ENCODE results near the gene ADGRB3.

ADGRB3 gene

DNA sequence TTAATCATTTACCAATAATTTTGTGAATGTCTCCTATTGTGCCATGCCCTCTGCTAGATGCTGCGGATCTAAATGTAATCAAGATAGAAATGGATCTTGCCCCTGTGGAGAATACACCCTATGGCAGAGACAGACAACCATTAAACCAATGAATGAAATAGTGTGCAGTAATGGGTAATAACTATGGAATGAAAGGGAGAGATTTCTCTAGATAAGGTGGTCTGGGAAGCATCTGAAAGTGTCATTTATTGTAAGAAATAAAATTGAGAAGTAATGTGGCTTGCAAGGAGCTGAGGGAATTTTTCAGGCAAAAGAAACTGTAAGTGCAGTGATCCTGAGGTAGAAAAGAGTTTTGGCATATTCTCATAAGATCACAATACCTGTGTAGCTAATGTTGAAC, 731.7 kb downstream of the ADGRB3 start:
- no peaks in the 10 kb centered on the region for H3K36me3 ChIP-seq (ENCODE audit: insufficient read depth, low read length)
- no peaks in the 10 kb centered on the region for H3K9me3 ChIP-seq (ENCODE audit: low read length)
- no peaks in the 10 kb centered on the region for H3K9me2 ChIP-seq (ENCODE audit: low read depth, low read length)
- H3F3A ChIP-seq (ENCODE audit: insufficient read depth, low read length): no peaks in the 10 kb centered on the region
- H3K79me2 ChIP-seq (ENCODE audit: insufficient read depth, low read length): no peaks in the 10 kb centered on the region
- no peak overlapping the region for H3K4me2 ChIP-seq (ENCODE audit: low read length)
- TF ChIP-seq CTCF (IDR thresholded peaks at IDR 0.05; ENCODE audit: low read length) (no peak), EZH2 (IDR thresholded peaks at IDR 0.05; ENCODE audit: borderline replicate concordance, low read length) (no peak)
- H4K20me1 ChIP-seq (ENCODE audit: insufficient read depth, low read length): no peaks in the 10 kb centered on the region
- no peak overlapping the region for H3K4me3 ChIP-seq (ENCODE audit: low read depth, low read length, poor library complexity, severe bottlenecking)
- H3K4me1 ChIP-seq (ENCODE audit: insufficient read depth, low read length, severe bottlenecking): no peaks in the 10 kb centered on the region
- no peaks in the 10 kb centered on the region for H3K27me3 ChIP-seq (ENCODE audit: insufficient read depth, low read length)
- H3K9ac ChIP-seq (ENCODE audit: low read length): no peak overlapping the region
- no peak overlapping the region for H3K27ac ChIP-seq (ENCODE audit: low read depth, low read length, poor library complexity, severe bottlenecking)
- no peak overlapping the region for H2AFZ ChIP-seq (ENCODE audit: low read length)

DNA sequence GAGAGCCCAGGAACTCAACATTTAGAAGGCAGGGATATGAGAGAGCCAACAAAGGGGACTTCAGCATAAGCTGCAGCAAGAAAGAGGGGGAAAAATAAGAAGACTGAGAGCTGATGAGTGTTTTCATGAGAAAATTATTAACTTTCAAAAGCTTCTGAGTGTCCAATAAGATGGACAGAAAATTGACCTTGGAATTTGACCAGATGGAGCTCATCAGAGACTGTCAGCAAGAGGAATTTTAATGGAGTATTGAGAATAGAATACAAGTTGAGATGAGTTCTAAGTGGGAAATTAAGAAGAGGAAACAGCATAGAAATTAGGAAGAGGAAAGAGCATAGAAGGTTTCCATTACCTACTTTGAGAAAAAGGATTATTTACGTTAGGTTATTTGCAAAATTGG, 733.5 kb downstream of the ADGRB3 start:
- Histone ChIP-seq H3K27ac (ENCODE audit: low read depth, low read length, poor library complexity, severe bottlenecking) (no peak overlapping the region), H3K9ac (ENCODE audit: low read length) (no peak overlapping the region), H3K9me3 (ENCODE audit: low read length) (no peaks in the 10 kb centered on the region), H3F3A (ENCODE audit: insufficient read depth, low read length) (no peaks in the 10 kb centered on the region), H2AFZ (ENCODE audit: low read length) (no peak overlapping the region), H3K79me2 (ENCODE audit: insufficient read depth, low read length) (no peaks in the 10 kb centered on the region), H3K36me3 (ENCODE audit: insufficient read depth, low read length) (no peaks in the 10 kb centered on the region), H4K20me1 (ENCODE audit: insufficient read depth, low read length) (no peaks in the 10 kb centered on the region), H3K27me3 (ENCODE audit: insufficient read depth, low read length) (no peaks in the 10 kb centered on the region), H3K4me1 (ENCODE audit: insufficient read depth, low read length, severe bottlenecking) (no peaks in the 10 kb centered on the region), H3K4me3 (ENCODE audit: low read depth, low read length, poor library complexity, severe bottlenecking) (no peak overlapping the region), H3K4me2 (ENCODE audit: low read length) (no peak overlapping the region), H3K9me2 (ENCODE audit: low read depth, low read length) (no peaks in the 10 kb centered on the region)
- TF ChIP-seq CTCF (IDR thresholded peaks at IDR 0.05; ENCODE audit: low read length) (no peak), EZH2 (IDR thresholded peaks at IDR 0.05; ENCODE audit: borderline replicate concordance, low read length) (no peak)

- H3K4me2 ChIP-seq (ENCODE audit: low read length): no peak overlapping the region
- TF ChIP-seq EZH2 (IDR thresholded peaks at IDR 0.05; ENCODE audit: borderline replicate concordance, low read length): no peak
- no peak for TF ChIP-seq CTCF (IDR thresholded peaks at IDR 0.05; ENCODE audit: low read length)
- H3K9me2 ChIP-seq (ENCODE audit: low read depth, low read length): no peaks in the 10 kb centered on the region
- no peaks in the 10 kb centered on the region for H3K79me2 ChIP-seq (ENCODE audit: insufficient read depth, low read length)
- H3K27me3 ChIP-seq (ENCODE audit: insufficient read depth, low read length): no peaks in the 10 kb centered on the region
- H3F3A ChIP-seq (ENCODE audit: insufficient read depth, low read length): no peaks in the 10 kb centered on the region
- no peaks in the 10 kb centered on the region for H3K36me3 ChIP-seq (ENCODE audit: insufficient read depth, low read length)
- no peak overlapping the region for H2AFZ ChIP-seq (ENCODE audit: low read length)
- no peak overlapping the region for H3K4me3 ChIP-seq (ENCODE audit: low read depth, low read length, poor library complexity, severe bottlenecking)
- H3K4me1 ChIP-seq (ENCODE audit: insufficient read depth, low read length, severe bottlenecking): no peaks in the 10 kb centered on the region
- no peak overlapping the region for H3K9ac ChIP-seq (ENCODE audit: low read length)
- no peaks in the 10 kb centered on the region for H4K20me1 ChIP-seq (ENCODE audit: insufficient read depth, low read length)
- H3K9me3 ChIP-seq (ENCODE audit: low read length): no peaks in the 10 kb centered on the region
- H3K27ac ChIP-seq (ENCODE audit: low read depth, low read length, poor library complexity, severe bottlenecking): no peak overlapping the region
Observed at GRCh38 chr6:69370763-69371162, 735.7 kb downstream of the ADGRB3 start.
